ENCODE data around the gene SLC15A1. TPM values are rescaled to one million over a fixed set of nuclear protein-coding genes. Genes with fewer than 3 reads are reported as not detected.

Gene SLC15A1
- total RNA-seq, 1 experiment from 2014 or later: 2.6 TPM

DNA sequence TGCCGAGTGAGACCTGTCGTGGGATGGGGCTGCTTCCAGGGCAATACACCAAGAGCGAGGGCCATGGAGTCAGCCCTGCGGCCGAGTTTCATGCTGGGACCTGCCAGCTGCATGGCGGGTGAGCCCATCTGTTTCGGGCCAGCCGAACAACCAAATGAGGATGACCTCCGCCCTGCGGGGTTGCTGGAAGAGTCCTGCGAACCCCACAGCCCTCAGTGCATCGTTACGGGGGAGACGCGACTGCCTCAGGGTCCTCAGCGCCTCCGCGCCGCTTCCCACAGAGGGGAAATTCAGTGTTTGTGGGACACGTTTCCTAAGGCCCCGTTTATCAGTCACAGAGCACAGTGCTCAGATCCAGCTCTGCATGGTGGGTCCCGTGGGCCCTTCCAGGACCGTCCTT is 22.0 kb downstream of the SLC15A1 start:
- no peaks in the 10 kb centered on the region for H4K20me1 ChIP-seq (ENCODE audit: insufficient read depth)
- BruUV-seq (replicated peaks): no TSS peak
- H3K9me3 ChIP-seq (ENCODE audit: control insufficient read depth in 1 of 2, insufficient read depth in 1 of 2, low read depth in 1 of 2, low read length in 2 of 2): no peaks in the 10 kb centered on the region
- no peaks in the 10 kb centered on the region for H3K27me3 ChIP-seq (ENCODE audit: insufficient read depth, low read length)
- H3K4me3 ChIP-seq (replicated peaks in 1 of 2; ENCODE audit: low read depth in 1 of 2, low read length in 2 of 2): no peak overlapping the region
- H3K4me1 ChIP-seq (ENCODE audit: control insufficient read depth in 1 of 2, insufficient read depth in 2 of 2, low read length in 2 of 2): no peaks in the 10 kb centered on the region
- H3K4me2 ChIP-seq (ENCODE audit: low read length): no peak overlapping the region
- no peaks in the 10 kb centered on the region for H3K36me3 ChIP-seq (ENCODE audit: control insufficient read depth in 1 of 2, insufficient read depth in 2 of 2, low read length in 2 of 2)
- DNase-seq (ENCODE audit: low read depth, low spot score) (no peak), ATAC-seq (no peak)
- CTCF ChIA-PET: no interaction called here
- no peak overlapping the region for H3K9ac ChIP-seq (ENCODE audit: low read length)
- H3K27ac ChIP-seq (ENCODE audit: low read depth, low read length): no peak overlapping the region
- RAD21 ChIA-PET (ENCODE audit: low non-redundant PET in 1 of 2, low total read pairs in 2 of 2, uncharacterized antibody in 2 of 2, unreplicated experiment in 2 of 2): no interaction called here
- TF ChIP-seq EZH2phosphoT487 (IDR thresholded peaks at IDR 0.05; ENCODE audit: borderline replicate concordance): no peak
- no peak for TF ChIP-seq POLR2A (IDR thresholded peaks at IDR 0.05; ENCODE audit: borderline replicate concordance, extremely low read depth, insufficient read depth, insufficient read length)
- no peak for TF ChIP-seq POLR2AphosphoS5 (IDR thresholded peaks at IDR 0.05; ENCODE audit: low read depth, low read length)
- TF ChIP-seq REST (IDR thresholded peaks at IDR 0.05; ENCODE audit: low read depth): no peak
- TF ChIP-seq, protein P1, sequence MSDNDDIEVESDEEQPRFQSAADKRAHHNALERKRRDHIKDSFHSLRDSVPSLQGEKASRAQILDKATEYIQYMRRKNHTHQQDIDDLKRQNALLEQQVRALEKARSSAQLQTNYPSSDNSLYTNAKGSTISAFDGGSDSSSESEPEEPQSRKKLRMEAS (IDR thresholded peaks at IDR 0.05): no peak
- TF ChIP-seq CBX3 (IDR thresholded peaks at IDR 0.05; ENCODE audit: low read depth): no peak
- TF ChIP-seq, protein P2, sequence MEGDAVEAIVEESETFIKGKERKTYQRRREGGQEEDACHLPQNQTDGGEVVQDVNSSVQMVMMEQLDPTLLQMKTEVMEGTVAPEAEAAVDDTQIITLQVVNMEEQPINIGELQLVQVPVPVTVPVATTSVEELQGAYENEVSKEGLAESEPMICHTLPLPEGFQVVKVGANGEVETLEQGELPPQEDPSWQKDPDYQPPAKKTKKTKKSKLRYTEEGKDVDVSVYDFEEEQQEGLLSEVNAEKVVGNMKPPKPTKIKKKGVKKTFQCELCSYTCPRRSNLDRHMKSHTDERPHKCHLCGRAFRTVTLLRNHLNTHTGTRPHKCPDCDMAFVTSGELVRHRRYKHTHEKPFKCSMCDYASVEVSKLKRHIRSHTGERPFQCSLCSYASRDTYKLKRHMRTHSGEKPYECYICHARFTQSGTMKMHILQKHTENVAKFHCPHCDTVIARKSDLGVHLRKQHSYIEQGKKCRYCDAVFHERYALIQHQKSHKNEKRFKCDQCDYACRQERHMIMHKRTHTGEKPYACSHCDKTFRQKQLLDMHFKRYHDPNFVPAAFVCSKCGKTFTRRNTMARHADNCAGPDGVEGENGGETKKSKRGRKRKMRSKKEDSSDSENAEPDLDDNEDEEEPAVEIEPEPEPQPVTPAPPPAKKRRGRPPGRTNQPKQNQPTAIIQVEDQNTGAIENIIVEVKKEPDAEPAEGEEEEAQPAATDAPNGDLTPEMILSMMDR (IDR thresholded peaks at IDR 0.05 in 2 of 3, conservative IDR thresholded peaks at IDR 0.05 in 1 of 3; ENCODE audit: borderline replicate concordance in 1 of 3, insufficient read depth in 1 of 3, low read depth in 2 of 3, low read length in 2 of 3): no peak
- TF ChIP-seq ZNF274 (IDR thresholded peaks at IDR 0.05; ENCODE audit: low read depth, low read length): no peak
- no peak for TF ChIP-seq ZBTB33 (IDR thresholded peaks at IDR 0.05; ENCODE audit: extremely low read depth, insufficient replicate concordance, low read length)
- POLR2A ChIA-PET: no interaction called here
- intact Hi-C loops (cut with micrococcal nuclease): no loop called here
- H3K79me2 ChIP-seq (ENCODE audit: insufficient read depth, low read length): no peaks in the 10 kb centered on the region
- H3K9me2 ChIP-seq (ENCODE audit: insufficient read depth): no peaks in the 10 kb centered on the region
- H2AFZ ChIP-seq (ENCODE audit: low read depth, low read length, poor library complexity, severe bottlenecking): no peak overlapping the region

Data from HCT116 (cell line).